Vagina (tissue), 2 donors: ENCODE measurements around the gene RASSF7. TPM values are rescaled to one million over a fixed set of nuclear protein-coding genes. Genes with fewer than 3 reads are reported as not detected.
A peak's percentile ranks its signal among the peaks of the same experiment; 100 is the strongest.

Source experiments
- DNase-seq, 2 donors: peaks; one replicate each; pipeline ENCODE4 v3.0.0-alpha.2; 2017; ENCODE audit errors: extremely low spot score in 2 of 2
- H3K27ac ChIP-seq: fragments of 200-600 bp; sonication (generic); one replicate; pipeline ENCODE4 v1.5.1; 2019
- H3K27me3 ChIP-seq: fragments of 200-600 bp; sonication (generic); one replicate; pipeline ENCODE4 v1.5.1; 2019
- H3K36me3 ChIP-seq, 2 donors: fragments of 200-600 bp; sonication (generic); one replicate each; pipeline ENCODE4 v1.5.1; 2017 to 2019
- H3K4me1 ChIP-seq: fragments of 200-600 bp; sonication (generic); one replicate; pipeline ENCODE4 v1.5.1; 2019
- H3K4me3 ChIP-seq, 2 donors: fragments of 200-600 bp; sonication (generic); 1 replicate in 1 of 2; 2 replicates in 1 of 2; pipeline ENCODE4 v1.5.1; 2016 to 2019
- H3K9me3 ChIP-seq: fragments of 200-600 bp; sonication (generic); one replicate; pipeline ENCODE4 v1.5.1; 2019
- CTCF ChIP-seq, 3 experiments: fragments of 450-650 bp in 2 of 3; fragments of 200-600 bp in 1 of 3; sonication (generic) in 1 of 3; IDR thresholded peaks; one replicate each; pipeline ENCODE4 v1.5.1; 2017 to 2019; ENCODE audit warnings: antibody characterized with exemption in 3 of 3, mild to moderate bottlenecking in 2 of 3, moderate library complexity in 2 of 3
- POLR2A ChIP-seq, 2 donors: fragments of 450-650 bp; IDR thresholded peaks; one replicate each; pipeline ENCODE4 v1.6.1; 2017; ENCODE audit warnings: antibody characterized with exemption in 2 of 2, mild to moderate bottlenecking in 2 of 2, moderate library complexity in 2 of 2
- POLR2AphosphoS5 ChIP-seq, 2 donors: sonication (generic); formaldehyde crosslinking; IDR thresholded peaks; one replicate each; pipeline ENCODE4 v1.9.0; 2017; ENCODE audit warnings: antibody characterized with exemption in 2 of 2, mild to moderate bottlenecking in 2 of 2, low read depth in 1 of 2; ENCODE audit not compliant: insufficient read depth in 1 of 2
- intact Hi-C: fragments of 100-400 bp; cut with DNase I; formaldehyde crosslinking; loops from one replicate; pipeline ENCODE4 v1.15.1; 2023
- total RNA-seq: library from RNA; depleted of rRNA; stranded (reverse); fragments of >200 nt; gene quantifications from one replicate; pipeline ENCODE4 v1.2.3, GENCODE V29; 2016

The RASSF7 gene
- total RNA-seq, 1 donor from 2014 or later, result 14.7 TPM

- no peak overlapping the region for H3K27ac ChIP-seq
- TF ChIP-seq POLR2A (IDR thresholded peaks at IDR 0.05), result no peak
- no peak for TF ChIP-seq CTCF (IDR thresholded peaks at IDR 0.05)
- TF ChIP-seq POLR2AphosphoS5 (IDR thresholded peaks at IDR 0.05; ENCODE audit: insufficient read depth in 1 of 2, low read depth in 1 of 2), result no peak
- peaks cover 38% of the 10 kb centered on the region for H3K4me1 ChIP-seq
- intact Hi-C loops, result loop anchor here (10.0 kb wide), 1 partner anchor 166 kb away; no protein-coding TSS in a partner anchor
- H3K4me3 ChIP-seq, result no peak overlapping the region
- H3K36me3 ChIP-seq, result no peaks in the 10 kb centered on the region
- H3K9me3 ChIP-seq, result no peaks in the 10 kb centered on the region
- peaks cover 12% of the 10 kb centered on the region for H3K27me3 ChIP-seq
- no peak for DNase-seq
These were observed 1.6 kb upstream of the RASSF7 start for GRCh38 chr11:559020-559620.

- H3K27ac ChIP-seq, result peak overlapping the region; percentile 47
- peaks cover 31% of the 10 kb centered on the region for H3K4me1 ChIP-seq
- H3K36me3 ChIP-seq, result no peaks in the 10 kb centered on the region
- TF ChIP-seq CTCF (IDR thresholded peaks at IDR 0.05) (no peak), POLR2A (IDR thresholded peaks at IDR 0.05) (no peak), POLR2AphosphoS5 (IDR thresholded peaks at IDR 0.05; ENCODE audit: insufficient read depth in 1 of 2, low read depth in 1 of 2) (no peak)
- H3K27me3 ChIP-seq, result peaks cover 6% of the 10 kb centered on the region
- intact Hi-C loops, result loop anchor here (10.0 kb wide), 1 partner anchor 165 kb away; no protein-coding TSS in a partner anchor
- no peak for DNase-seq
- H3K4me3 ChIP-seq, result peak overlapping the region; percentile 61 to 90
- H3K9me3 ChIP-seq, result no peaks in the 10 kb centered on the region
These were observed 962 bp upstream of the RASSF7 start for GRCh38 chr11:559712-560304.

- Histone ChIP-seq H3K4me3 (peak overlapping the region; percentile 61 to 90), H3K36me3 (no peaks in the 10 kb centered on the region), H3K9me3 (no peaks in the 10 kb centered on the region), H3K4me1 (peaks cover 27% of the 10 kb centered on the region), H3K27ac (peak overlapping the region; percentile 42), H3K27me3 (no peaks in the 10 kb centered on the region)
- DNase-seq, result no peak
- intact Hi-C loops, result no loop called here
- TF ChIP-seq POLR2A (IDR thresholded peaks at IDR 0.05) (no peak), CTCF (IDR thresholded peaks at IDR 0.05) (no peak), POLR2AphosphoS5 (IDR thresholded peaks at IDR 0.05; ENCODE audit: insufficient read depth in 1 of 2, low read depth in 1 of 2) (no peak)
These were observed 606 bp downstream of the RASSF7 start for GRCh38 chr11:561148-562003.

GRCh38 chr11:562046-562645 is 1.4 kb downstream of the RASSF7 start:
- Histone ChIP-seq H3K4me1 (peaks cover 28% of the 10 kb centered on the region), H3K27ac (no peak overlapping the region), H3K27me3 (no peaks in the 10 kb centered on the region), H3K36me3 (no peaks in the 10 kb centered on the region), H3K9me3 (no peaks in the 10 kb centered on the region), H3K4me3 (peak overlapping the region in 1 of 2 donors; percentile 61)
- intact Hi-C loops, result no loop called here
- TF ChIP-seq POLR2A (IDR thresholded peaks at IDR 0.05) (no peak), POLR2AphosphoS5 (IDR thresholded peaks at IDR 0.05; ENCODE audit: insufficient read depth in 1 of 2, low read depth in 1 of 2) (no peak), CTCF (IDR thresholded peaks at IDR 0.05) (no peak)
- DNase-seq, result no peak
